A172 (cell line): ENCODE results near the gene PSMD10. TPM values are rescaled to one million over a fixed set of nuclear protein-coding genes. Genes with fewer than 3 reads are reported as not detected.

Source experiments
- DNase-seq: peaks from one replicate; pipeline ENCODE4 v3.0.0-alpha.2; 2015; ENCODE audit warnings: low spot score
- total RNA-seq: library from RNA; depleted of rRNA; stranded (reverse); fragments of >200 nt; shearing (Covaris generic); gene quantifications from 2 replicates; pipeline ENCODE4 v1.2.3, GENCODE V29; 2014; rRNA removed

Gene PSMD10
- total RNA-seq, 1 experiment from 2014 or later, result 107 TPM

GRCh38 chrX:108071578-108071977 is 19.8 kb downstream of the PSMD10 start:
- no peak for DNase-seq

DNA sequence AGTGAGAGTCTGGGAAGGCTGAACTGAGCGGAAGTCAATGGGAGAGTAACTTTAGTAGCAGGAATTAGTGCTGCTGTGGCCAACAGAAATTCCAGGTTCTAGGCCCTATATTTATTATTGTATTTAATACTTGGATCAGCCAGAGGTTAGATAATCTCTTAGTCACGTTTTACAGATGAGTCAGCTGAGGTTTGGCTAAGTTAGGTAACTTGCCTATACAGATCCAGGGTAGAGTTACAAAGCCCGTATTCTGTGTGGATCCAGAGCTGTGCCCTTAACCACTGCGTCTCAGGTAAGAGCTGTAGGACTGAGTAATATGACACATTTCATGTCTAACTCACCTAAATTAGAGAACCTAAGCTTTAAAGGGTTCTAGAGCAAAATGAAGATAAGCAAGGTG is 20.5 kb downstream of the PSMD10 start:
- DNase-seq, result no peak

- no peak for DNase-seq
These were observed 23.2 kb downstream of the PSMD10 start for GRCh38 chrX:108068121-108068520.

DNA sequence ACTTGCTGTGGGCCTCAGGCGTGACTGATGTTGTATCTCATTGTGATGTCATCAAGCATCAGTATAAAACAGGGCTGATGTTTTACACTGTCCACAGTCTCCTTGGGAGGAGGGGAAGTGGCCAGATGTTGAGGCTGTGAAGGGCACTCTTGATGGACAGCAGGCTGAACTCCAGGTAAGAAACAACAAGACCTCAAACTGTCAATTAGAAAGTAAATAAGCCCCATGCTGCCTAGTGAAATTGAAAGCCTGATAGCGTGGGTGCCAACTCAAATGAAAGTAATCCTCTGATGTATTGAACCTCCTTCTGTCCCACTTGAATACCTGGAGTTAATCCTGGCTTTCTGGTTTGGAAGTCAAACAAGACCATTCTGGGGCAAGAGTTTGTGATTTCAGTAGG is 26.7 kb downstream of the PSMD10 start:
- DNase-seq, result no peak

DNA sequence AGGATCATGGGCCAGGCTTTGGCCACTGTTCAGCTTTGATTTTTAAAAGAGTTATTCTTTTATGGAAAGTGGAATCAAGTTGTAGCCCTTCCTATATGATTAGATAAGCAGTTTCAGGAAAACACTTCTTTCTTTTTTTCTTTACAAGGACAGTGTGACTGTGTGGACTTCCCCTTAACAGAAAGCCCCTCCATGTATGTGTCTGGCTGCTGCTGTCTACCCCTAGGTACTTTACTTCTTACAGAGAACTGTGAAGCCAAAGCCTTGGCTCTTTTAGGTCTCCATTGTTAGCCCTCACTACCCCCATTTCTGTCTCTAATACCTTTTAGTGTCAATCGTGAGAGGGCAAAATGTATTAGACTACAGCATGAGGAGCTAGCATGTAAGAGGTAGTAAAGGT is 27.3 kb downstream of the PSMD10 start:
- no peak for DNase-seq

GRCh38 chrX:108059801-108060200 is 31.5 kb downstream of the PSMD10 start:
- DNase-seq, result no peak

- DNase-seq, result no peak
These were observed 35.8 kb downstream of the PSMD10 start for GRCh38 chrX:108055546-108055945.

DNA sequence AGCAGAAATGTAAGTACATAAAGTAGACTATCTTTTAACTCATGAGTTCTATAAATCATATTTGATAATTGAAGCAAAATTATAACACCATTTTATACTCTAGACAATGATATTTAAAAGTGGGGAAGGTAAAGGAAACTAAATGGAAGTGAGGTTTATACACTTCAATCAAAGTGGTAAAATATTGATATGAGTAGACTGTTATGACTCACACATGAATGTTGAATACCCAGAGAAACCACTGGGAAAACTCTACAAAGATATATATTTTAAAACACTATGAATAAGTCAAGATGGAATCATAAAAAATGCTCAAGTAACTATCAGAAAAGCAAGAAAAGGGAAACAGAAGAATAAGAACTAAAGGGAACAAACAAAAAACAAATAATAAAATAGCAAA is 38.1 kb downstream of the PSMD10 start:
- DNase-seq, result no peak

- no peak for DNase-seq
These were observed 41.7 kb downstream of the PSMD10 start for GRCh38 chrX:108049649-108050048.

- DNase-seq, result no peak
These were observed 46.6 kb downstream of the PSMD10 start, which contains the start of gene VSIG1 for GRCh38 chrX:108044554-108045256. Gene VSIG1 (plus strand): TSS chrX:108045065. CDS start chrX:108045131, 66 bp downstream.

- peak; percentile 9 for DNase-seq
These were observed 54.9 kb downstream of the PSMD10 start for GRCh38 chrX:108036298-108036973.

- DNase-seq, result no peak
These were observed 56.6 kb downstream of the PSMD10 start for GRCh38 chrX:108034725-108035124.

Other genes starting within 250 kb of the PSMD10 start
- not detected in 2 replicates for gene TEX13B, start 109.2 kb downstream of the PSMD10 start, total RNA-seq
- not detected in 2 replicates for gene VSIG1, start 46.5 kb downstream of the PSMD10 start, total RNA-seq
- gene ATG4A, start 236 bp upstream of the PSMD10 start, total RNA-seq, result 7.6 and 9.0 TPM in 2 replicates